ENCODE results near the gene LONP2. TPM values are rescaled to one million over a fixed set of nuclear protein-coding genes. Genes with fewer than 3 reads are reported as not detected.
A peak's percentile ranks its signal among the peaks of the same experiment; 100 is the strongest.

The LONP2 gene
- total and polyA plus RNA-seq, 2 of the 13 experiments (the other 11 are each of a cell fraction or from before 2014, with no cell fraction given), result 39.2 to 63.3 TPM

DNA sequence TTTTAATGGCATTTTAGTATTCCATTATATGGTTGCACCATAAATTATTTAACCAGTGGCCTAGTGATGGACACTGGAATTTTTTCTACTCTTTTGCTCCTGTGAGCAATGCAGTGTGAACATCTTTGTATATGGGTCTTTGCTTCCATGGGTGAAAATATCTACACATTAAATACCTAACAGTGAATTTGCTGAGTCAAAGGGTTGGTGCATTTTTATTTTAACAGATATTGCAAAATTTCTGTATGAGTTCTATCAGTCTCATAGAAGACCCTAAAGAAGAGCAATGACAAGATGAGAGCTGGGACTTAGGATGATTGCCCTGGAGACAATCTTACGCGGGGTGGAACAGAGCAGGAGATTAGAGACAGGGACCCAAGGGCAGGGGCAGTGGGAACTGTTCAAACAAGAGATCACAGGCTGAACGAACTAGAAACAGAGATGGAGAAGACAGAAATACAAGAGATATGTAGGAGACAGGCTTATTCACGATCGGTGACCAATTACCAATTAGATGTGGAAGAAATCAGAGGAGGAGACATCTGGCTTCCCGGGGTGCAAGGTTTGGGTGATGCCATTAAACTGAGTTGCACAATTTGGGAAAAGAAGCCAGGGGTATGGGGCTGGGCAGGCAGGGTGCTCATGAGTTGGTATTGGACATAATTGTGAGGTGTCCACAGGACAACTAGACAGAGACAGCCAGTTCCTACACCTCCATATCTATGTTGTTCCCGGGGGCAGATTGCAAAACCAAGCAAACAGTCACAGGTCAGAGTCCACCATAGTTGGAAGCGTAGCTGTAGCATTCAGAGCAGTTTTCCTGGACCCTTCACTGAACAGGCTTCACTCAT lies 39.9 kb upstream of the LONP2 start (continued):
- TF ChIP-seq, protein P1, sequence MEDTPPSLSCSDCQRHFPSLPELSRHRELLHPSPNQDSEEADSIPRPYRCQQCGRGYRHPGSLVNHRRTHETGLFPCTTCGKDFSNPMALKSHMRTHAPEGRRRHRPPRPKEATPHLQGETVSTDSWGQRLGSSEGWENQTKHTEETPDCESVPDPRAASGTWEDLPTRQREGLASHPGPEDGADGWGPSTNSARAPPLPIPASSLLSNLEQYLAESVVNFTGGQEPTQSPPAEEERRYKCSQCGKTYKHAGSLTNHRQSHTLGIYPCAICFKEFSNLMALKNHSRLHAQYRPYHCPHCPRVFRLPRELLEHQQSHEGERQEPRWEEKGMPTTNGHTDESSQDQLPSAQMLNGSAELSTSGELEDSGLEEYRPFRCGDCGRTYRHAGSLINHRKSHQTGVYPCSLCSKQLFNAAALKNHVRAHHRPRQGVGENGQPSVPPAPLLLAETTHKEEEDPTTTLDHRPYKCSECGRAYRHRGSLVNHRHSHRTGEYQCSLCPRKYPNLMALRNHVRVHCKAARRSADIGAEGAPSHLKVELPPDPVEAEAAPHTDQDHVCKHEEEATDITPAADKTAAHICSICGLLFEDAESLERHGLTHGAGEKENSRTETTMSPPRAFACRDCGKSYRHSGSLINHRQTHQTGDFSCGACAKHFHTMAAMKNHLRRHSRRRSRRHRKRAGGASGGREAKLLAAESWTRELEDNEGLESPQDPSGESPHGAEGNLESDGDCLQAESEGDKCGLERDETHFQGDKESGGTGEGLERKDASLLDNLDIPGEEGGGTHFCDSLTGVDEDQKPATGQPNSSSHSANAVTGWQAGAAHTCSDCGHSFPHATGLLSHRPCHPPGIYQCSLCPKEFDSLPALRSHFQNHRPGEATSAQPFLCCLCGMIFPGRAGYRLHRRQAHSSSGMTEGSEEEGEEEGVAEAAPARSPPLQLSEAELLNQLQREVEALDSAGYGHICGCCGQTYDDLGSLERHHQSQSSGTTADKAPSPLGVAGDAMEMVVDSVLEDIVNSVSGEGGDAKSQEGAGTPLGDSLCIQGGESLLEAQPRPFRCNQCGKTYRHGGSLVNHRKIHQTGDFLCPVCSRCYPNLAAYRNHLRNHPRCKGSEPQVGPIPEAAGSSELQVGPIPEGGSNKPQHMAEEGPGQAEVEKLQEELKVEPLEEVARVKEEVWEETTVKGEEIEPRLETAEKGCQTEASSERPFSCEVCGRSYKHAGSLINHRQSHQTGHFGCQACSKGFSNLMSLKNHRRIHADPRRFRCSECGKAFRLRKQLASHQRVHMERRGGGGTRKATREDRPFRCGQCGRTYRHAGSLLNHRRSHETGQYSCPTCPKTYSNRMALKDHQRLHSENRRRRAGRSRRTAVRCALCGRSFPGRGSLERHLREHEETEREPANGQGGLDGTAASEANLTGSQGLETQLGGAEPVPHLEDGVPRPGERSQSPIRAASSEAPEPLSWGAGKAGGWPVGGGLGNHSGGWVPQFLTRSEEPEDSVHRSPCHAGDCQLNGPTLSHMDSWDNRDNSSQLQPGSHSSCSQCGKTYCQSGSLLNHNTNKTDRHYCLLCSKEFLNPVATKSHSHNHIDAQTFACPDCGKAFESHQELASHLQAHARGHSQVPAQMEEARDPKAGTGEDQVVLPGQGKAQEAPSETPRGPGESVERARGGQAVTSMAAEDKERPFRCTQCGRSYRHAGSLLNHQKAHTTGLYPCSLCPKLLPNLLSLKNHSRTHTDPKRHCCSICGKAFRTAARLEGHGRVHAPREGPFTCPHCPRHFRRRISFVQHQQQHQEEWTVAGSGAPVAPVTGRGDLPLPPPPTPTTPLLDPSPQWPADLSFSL (CRISPR knock-in tag; IDR thresholded peaks at IDR 0.05), result peak; percentile 61; the same call in 1 of the 2 replicates
- TF ChIP-seq SRSF1 (optimal IDR thresholded peaks at IDR 0.05; ENCODE audit: low read depth, low read length) (no peak), TRIM24 (CRISPR knock-in tag; IDR thresholded peaks at IDR 0.05) (peak; percentile 93), RNF2 (conservative IDR thresholded peaks at IDR 0.05; ENCODE audit: low read depth) (no peak), MED13 (CRISPR knock-in tag; IDR thresholded peaks at IDR 0.05) (no peak), AKAP8 (CRISPR knock-in tag; IDR thresholded peaks at IDR 0.05) (no peak; the same call in 1 of the 2 replicates), RFX5 (IDR thresholded peaks at IDR 0.05; ENCODE audit: low read depth, low read length) (0 out of 2 replicates have a peak, but pooled peaks have one; percentile 30), FLYWCH1 (CRISPR knock-in tag; IDR thresholded peaks at IDR 0.05) (no peak), MYNN (CRISPR knock-in tag; IDR thresholded peaks at IDR 0.05; ENCODE audit: low read depth) (0 out of 2 replicates have a peak, but pooled peaks have one; percentile 63), ZNF441 (CRISPR knock-in tag; IDR thresholded peaks at IDR 0.05; ENCODE audit: borderline replicate concordance) (peak; percentile 86; the same call in 1 of the 2 replicates), ZNF264 (CRISPR knock-in tag; IDR thresholded peaks at IDR 0.05) (peak; percentile 92), NRL (CRISPR knock-in tag; IDR thresholded peaks at IDR 0.05; ENCODE audit: borderline replicate concordance) (no peak)
- TF ChIP-seq, protein P2, sequence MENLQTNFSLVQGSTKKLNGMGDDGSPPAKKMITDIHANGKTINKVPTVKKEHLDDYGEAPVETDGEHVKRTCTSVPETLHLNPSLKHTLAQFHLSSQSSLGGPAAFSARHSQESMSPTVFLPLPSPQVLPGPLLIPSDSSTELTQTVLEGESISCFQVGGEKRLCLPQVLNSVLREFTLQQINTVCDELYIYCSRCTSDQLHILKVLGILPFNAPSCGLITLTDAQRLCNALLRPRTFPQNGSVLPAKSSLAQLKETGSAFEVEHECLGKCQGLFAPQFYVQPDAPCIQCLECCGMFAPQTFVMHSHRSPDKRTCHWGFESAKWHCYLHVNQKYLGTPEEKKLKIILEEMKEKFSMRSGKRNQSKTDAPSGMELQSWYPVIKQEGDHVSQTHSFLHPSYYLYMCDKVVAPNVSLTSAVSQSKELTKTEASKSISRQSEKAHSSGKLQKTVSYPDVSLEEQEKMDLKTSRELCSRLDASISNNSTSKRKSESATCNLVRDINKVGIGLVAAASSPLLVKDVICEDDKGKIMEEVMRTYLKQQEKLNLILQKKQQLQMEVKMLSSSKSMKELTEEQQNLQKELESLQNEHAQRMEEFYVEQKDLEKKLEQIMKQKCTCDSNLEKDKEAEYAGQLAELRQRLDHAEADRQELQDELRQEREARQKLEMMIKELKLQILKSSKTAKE (CRISPR knock-in tag; IDR thresholded peaks at IDR 0.05; ENCODE audit: borderline replicate concordance), result peak; percentile 86
- TF ChIP-seq, protein P3, sequence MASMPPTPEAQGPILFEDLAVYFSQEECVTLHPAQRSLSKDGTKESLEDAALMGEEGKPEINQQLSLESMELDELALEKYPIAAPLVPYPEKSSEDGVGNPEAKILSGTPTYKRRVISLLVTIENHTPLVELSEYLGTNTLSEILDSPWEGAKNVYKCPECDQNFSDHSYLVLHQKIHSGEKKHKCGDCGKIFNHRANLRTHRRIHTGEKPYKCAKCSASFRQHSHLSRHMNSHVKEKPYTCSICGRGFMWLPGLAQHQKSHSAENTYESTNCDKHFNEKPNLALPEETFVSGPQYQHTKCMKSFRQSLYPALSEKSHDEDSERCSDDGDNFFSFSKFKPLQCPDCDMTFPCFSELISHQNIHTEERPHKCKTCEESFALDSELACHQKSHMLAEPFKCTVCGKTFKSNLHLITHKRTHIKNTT (CRISPR knock-in tag; IDR thresholded peaks at IDR 0.05), result no peak
